ENCODE measurements around the gene ZFC3H1. TPM values are rescaled to one million over a fixed set of nuclear protein-coding genes. Genes with fewer than 3 reads are reported as not detected.

ZFC3H1 gene
- total and polyA plus RNA-seq, 9 of the 15 experiments (the other 6 are each of a cell fraction or from before 2014, with no cell fraction given): 14.8 to 80.5 (median 22.1) TPM

GRCh38 chr12:71663561-71664410 is at the start of gene ZFC3H1, which contains the start of gene THAP2 (continued):
- TF ChIP-seq CHD7 (IDR thresholded peaks at IDR 0.05; ENCODE audit: low read depth, low read length) (no peak), EWSR1 (IDR thresholded peaks at IDR 0.05; ENCODE audit: borderline replicate concordance, low read depth, partially characterized antibody) (no peak), PRDM10 (IDR thresholded peaks at IDR 0.05; ENCODE audit: partially characterized antibody) (peak; percentile 83), USF1 (CRISPR knock-in tag; IDR thresholded peaks at IDR 0.05) (no peak), JUND (IDR thresholded peaks at IDR 0.05; ENCODE audit: borderline replicate concordance, low read depth, low read length) (peak; percentile 48), JUND (tag; IDR thresholded peaks at IDR 0.05; ENCODE audit: borderline replicate concordance, low read depth, low read length) (no peak; the same call in 1 of the 3 replicates)
- TF ChIP-seq, protein P1, sequence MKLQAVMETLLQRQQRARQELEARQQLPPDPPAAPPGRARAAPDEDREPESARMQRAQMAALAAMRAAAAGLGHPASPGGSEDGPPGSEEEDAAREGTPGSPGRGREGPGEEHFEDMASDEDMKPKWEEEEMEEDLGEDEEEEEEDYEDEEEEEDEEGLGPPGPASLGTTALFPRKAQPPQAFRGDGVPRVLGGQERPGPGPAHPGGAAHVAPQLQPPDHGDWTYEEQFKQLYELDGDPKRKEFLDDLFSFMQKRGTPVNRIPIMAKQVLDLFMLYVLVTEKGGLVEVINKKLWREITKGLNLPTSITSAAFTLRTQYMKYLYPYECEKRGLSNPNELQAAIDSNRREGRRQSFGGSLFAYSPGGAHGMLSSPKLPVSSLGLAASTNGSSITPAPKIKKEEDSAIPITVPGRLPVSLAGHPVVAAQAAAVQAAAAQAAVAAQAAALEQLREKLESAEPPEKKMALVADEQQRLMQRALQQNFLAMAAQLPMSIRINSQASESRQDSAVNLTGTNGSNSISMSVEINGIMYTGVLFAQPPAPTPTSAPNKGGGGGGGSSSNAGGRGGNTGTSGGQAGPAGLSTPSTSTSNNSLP (IDR thresholded peaks at IDR 0.05; ENCODE audit: borderline replicate concordance, low read depth, low read length): no peak

All from K562 (cell line).